OCI-LY1 (cell line): ENCODE measurements around the gene RAB22A.

Experiments used
- CTCF ChIP-seq: fragments of 200-600 bp; sonication (generic), shearing (Covaris generic); IDR thresholded peaks from 2 replicates; pipeline ENCODE4 v1.5.1; 2017; ENCODE audit warnings: mild to moderate bottlenecking, antibody characterized with exemption, low read length, moderate library complexity, mixed read lengths
- EZH2 ChIP-seq: fragments of 200-600 bp; sonication (generic), shearing (Covaris generic); IDR thresholded peaks from 2 replicates; pipeline ENCODE4 v1.8.0; 2017; ENCODE audit warnings: borderline replicate concordance, mixed run types, mild to moderate bottlenecking, antibody characterized with exemption, low read length, moderate library complexity, mixed read lengths

- no peak for TF ChIP-seq CTCF
- no peak for TF ChIP-seq EZH2
Observed at GRCh38 chr20:58372806-58373205, 63.3 kb downstream of the RAB22A start.
